Esophagus squamous epithelium (tissue), 5 donors: Measurements from ENCODE around the gene BRD9. TPM values are rescaled to one million over a fixed set of nuclear protein-coding genes. Genes with fewer than 3 reads are reported as not detected.
"Not testable (repeated sequence)": the region's sequence is repeated elsewhere in the genome, so short reads cannot be mapped to it uniquely, and the experiment has no call there.

Experiments used
- DNase-seq: peaks from one replicate; lab custom pipeline; 2025; lab: John Stamatoyannopoulos, UW
- H3K27ac ChIP-seq, 4 donors: fragments of 200-600 bp; sonication (generic); one replicate each; pipeline ENCODE4 v1.5.1; 2016 to 2019; ENCODE audit warnings: mild to moderate bottlenecking in 1 of 4
- H3K27me3 ChIP-seq, 4 donors: fragments of 200-600 bp; sonication (generic); 1 replicate in 3 of 4; 2 replicates in 1 of 4; pipeline versions ENCODE4 v1.5.1 to v1.6.0; 2017 to 2021; ENCODE audit warnings: antibody characterized with exemption in 1 of 4
- H3K36me3 ChIP-seq, 3 donors: fragments of 200-600 bp; sonication (generic); one replicate each; pipeline ENCODE4 v1.5.1; 2016 to 2019
- H3K4me1 ChIP-seq, 3 donors: fragments of 200-600 bp; sonication (generic); one replicate each; pipeline ENCODE4 v1.5.1; 2017 to 2019
- H3K4me3 ChIP-seq, 4 donors: fragments of 200-600 bp; sonication (generic); 1 replicate in 3 of 4; 2 replicates in 1 of 4; pipeline ENCODE4 v1.5.1; 2016 to 2019; ENCODE audit warnings: mild to moderate bottlenecking in 2 of 4, moderate library complexity in 1 of 4
- H3K9me3 ChIP-seq, 3 donors: fragments of 200-600 bp; sonication (generic); one replicate each; pipeline ENCODE4 v1.5.1; 2016 to 2019
- POLR2A ChIP-seq, 4 donors: fragments of 450-650 bp; IDR thresholded peaks; one replicate each; pipeline ENCODE4 v1.6.1; 2017; ENCODE audit warnings: antibody characterized with exemption in 4 of 4, mild to moderate bottlenecking in 4 of 4, moderate library complexity in 3 of 4
- WGBS, 2 donors: methylation state at CpG; one replicate each; pipeline ENCODE4 v1.1.5; 2018; 5-methylcytosine and 5-hydroxymethylcytosine counted together
- intact Hi-C: fragments of 100-400 bp; cut with DNase I; formaldehyde crosslinking; loops from one replicate; pipeline ENCODE4 v1.15.0; 2022
- total RNA-seq, 4 donors: library from RNA; depleted of rRNA; stranded (reverse); fragments of >200 nt; gene quantifications; one replicate each; pipeline ENCODE4 v1.1.0, GENCODE V29; 2016
- TF ChIP-seq, protein P1 (sequence below), 6 experiments: fragments of 450-650 bp in 4 of 6; fragments of 200-600 bp in 2 of 6; sonication (generic) in 2 of 6; IDR thresholded peaks; one replicate each; pipeline ENCODE4 v1.5.1; 2016 to 2019; ENCODE audit warnings: antibody characterized with exemption in 6 of 6, mild to moderate bottlenecking in 4 of 6, moderate library complexity in 4 of 6
- donor health status: DM: yes; HTN: yes; CAD: no.

The BRD9 gene
- total RNA-seq, result 10 to 100 TPM; 16.1 to 35.7 (median 22.3) TPM

DNA sequence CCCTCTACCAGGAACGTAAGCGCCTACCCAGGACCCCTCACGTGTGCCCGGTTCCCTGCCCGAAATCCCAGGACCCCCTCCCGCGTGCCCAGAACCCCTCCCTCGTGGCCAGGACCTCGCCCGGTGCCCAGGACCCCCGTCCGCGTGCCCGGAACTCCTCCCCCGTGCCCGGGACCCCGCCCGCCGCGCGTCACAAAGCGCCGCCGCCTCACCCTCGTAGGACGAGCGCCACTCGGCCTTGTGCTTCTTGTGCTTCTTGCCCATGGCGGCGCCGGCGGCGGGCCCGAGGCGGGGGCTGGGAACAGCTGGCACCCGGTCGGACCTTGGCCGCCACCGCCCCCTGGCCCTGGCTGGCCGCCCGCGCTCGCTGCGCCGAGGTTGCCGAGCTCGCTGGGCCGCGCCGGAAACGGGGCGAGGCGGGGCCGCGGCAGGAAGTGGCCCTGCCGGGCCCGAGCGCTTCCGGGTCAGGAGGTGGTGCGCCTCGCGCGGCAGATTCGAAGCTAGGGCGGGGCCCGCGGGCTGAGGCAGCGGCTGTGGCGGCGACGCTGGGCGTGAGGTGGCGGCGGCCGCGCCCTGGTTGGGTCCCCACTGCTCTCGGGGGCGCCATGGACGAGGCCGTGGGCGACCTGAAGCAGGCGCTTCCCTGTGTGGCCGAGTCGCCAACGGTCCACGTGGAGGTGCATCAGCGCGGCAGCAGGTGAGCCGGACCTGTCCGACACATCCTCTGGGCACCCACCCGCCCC lies at the start of gene BRD9, which contains the start of gene TRIP13:
Gene BRD9 (minus strand): TSS at position 408 of the 743 bp plus-strand sequence. CDS start 144 bp downstream, at position 264.
Gene TRIP13 (plus strand): TSS at position 491 of the 743 bp plus-strand sequence. CDS start 115 bp downstream, at position 606.
- peak in 2 of 4 donors; percentile 46 to 61 for TF ChIP-seq POLR2A (IDR thresholded peaks at IDR 0.05)
- TF ChIP-seq, protein P1, sequence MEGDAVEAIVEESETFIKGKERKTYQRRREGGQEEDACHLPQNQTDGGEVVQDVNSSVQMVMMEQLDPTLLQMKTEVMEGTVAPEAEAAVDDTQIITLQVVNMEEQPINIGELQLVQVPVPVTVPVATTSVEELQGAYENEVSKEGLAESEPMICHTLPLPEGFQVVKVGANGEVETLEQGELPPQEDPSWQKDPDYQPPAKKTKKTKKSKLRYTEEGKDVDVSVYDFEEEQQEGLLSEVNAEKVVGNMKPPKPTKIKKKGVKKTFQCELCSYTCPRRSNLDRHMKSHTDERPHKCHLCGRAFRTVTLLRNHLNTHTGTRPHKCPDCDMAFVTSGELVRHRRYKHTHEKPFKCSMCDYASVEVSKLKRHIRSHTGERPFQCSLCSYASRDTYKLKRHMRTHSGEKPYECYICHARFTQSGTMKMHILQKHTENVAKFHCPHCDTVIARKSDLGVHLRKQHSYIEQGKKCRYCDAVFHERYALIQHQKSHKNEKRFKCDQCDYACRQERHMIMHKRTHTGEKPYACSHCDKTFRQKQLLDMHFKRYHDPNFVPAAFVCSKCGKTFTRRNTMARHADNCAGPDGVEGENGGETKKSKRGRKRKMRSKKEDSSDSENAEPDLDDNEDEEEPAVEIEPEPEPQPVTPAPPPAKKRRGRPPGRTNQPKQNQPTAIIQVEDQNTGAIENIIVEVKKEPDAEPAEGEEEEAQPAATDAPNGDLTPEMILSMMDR (IDR thresholded peaks at IDR 0.05), result peak in 3 of 6 experiments; percentile 15 to 43 (median 19)
- Histone ChIP-seq H3K9me3 (no peaks in the 10 kb centered on the region), H3K36me3 (peaks cover 0 to 39% (median 7%) of the 10 kb centered on the region in 3 donors), H3K27ac (peak within 1 kb of the TSS; percentile 77 to 97 (median 92)), H3K27me3 (no peaks in the 10 kb centered on the region), H3K4me3 (peak within 1 kb of the TSS; percentile 64 to 92 (median 83)), H3K4me1 (peaks cover 17 to 33% (median 20%) of the 10 kb centered on the region in 3 donors)
- WGBS, 2 donors, result no CpG with 5 or more reads among the region's 91 CpGs
- DNase-seq, result peak; percentile 30
- intact Hi-C loops, result no loop called here

DNA sequence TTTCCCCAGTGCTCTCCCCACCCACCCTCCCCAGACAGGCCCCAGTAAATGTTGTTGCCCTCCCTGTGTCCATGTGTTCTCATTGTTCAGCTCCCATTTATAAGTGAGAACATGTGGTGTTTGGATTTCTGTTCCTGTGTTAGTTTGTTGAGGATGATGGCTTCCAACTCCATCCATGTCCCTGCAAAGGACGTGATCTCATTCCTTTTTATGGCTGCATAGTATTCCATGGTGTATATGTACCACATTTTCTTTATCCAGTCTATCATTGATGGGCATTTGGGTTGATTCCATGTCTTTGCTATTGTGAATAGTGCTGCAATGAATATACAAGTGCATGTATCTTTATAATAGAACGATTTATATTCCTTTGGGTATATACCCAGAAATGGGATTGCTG lies 48.1 kb upstream of the BRD9 start:
- H3K27ac ChIP-seq, DNase-seq, H3K36me3 ChIP-seq, H3K9me3 ChIP-seq, H3K4me3 ChIP-seq, H3K4me1 ChIP-seq, intact Hi-C loops: not testable (repeated sequence)
- 71 to 81% methylated on average over 2 of the region's 2 CpGs for WGBS, 2 donors
- peaks cover 0 to 84% (median 0%) of the 10 kb centered on the region in 4 donors for H3K27me3 ChIP-seq

GRCh38 chr5:939368-939767 lies 46.8 kb upstream of the BRD9 start:
- no peak for DNase-seq
- Histone ChIP-seq H3K27me3 (peaks cover 0 to 82% (median 0%) of the 10 kb centered on the region in 4 donors), H3K4me1 (no peaks in the 10 kb centered on the region), H3K27ac (no peak overlapping the region), H3K36me3 (no peaks in the 10 kb centered on the region), H3K9me3 (no peaks in the 10 kb centered on the region), H3K4me3 (no peak overlapping the region)
- 77 to 81% methylated on average over 3 of the region's 7 CpGs for WGBS, 2 donors
- intact Hi-C loops, result no loop called here
- TF ChIP-seq, protein P1 (IDR thresholded peaks at IDR 0.05), result no peak
- TF ChIP-seq POLR2A (IDR thresholded peaks at IDR 0.05), result no peak

DNA sequence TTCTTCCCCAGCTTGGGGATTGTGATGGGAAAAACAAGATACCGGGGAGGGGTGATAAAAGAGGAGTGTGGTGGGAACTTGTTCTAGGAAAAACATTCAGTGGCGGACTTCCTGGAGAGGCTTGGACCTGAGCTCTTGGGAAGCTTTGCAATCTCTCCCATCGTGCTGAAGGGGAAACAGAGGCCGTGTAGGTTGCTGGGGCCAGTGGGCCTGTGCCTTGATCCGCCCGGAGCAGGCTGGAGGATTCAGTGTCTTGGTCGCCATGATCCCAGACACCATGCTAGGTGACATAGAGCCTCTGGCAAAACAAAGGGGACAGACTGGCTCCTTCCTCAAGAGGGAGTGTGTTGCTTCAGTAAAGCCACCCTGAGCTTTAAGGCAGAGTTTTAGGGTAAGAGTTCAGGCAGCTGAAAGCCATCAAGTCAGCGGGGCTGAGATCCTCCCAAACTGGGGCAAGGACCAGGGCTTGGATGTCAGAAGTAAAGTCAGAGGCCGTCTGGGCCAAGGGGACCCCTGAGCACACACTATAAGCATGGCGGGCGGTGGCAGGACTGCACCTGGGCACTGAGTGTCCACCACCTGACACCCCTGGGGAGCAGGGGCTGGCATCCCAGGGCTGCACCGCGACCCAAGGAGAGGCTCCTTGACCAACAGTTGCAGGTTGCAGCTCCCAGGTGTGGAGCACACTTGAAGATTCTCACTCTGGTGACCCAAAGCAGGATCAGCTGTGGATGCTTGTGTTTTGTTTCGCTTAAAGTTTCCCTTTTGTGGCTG lies 44.7 kb upstream of the BRD9 start:
- Histone ChIP-seq H3K36me3 (no peaks in the 10 kb centered on the region), H3K4me1 (peaks cover 0 to 11% (median 2%) of the 10 kb centered on the region in 3 donors), H3K27me3 (peaks cover 0 to 72% (median 0%) of the 10 kb centered on the region in 4 donors), H3K4me3 (no peak overlapping the region), H3K27ac (no peak overlapping the region), H3K9me3 (no peaks in the 10 kb centered on the region)
- TF ChIP-seq, protein P1 (IDR thresholded peaks at IDR 0.05), result no peak
- TF ChIP-seq POLR2A (IDR thresholded peaks at IDR 0.05), result no peak
- 70 to 86% methylated on average over 5 to 9 of the region's 14 CpGs for WGBS, 2 donors
- intact Hi-C loops, result no loop called here
- DNase-seq, result no peak

DNA sequence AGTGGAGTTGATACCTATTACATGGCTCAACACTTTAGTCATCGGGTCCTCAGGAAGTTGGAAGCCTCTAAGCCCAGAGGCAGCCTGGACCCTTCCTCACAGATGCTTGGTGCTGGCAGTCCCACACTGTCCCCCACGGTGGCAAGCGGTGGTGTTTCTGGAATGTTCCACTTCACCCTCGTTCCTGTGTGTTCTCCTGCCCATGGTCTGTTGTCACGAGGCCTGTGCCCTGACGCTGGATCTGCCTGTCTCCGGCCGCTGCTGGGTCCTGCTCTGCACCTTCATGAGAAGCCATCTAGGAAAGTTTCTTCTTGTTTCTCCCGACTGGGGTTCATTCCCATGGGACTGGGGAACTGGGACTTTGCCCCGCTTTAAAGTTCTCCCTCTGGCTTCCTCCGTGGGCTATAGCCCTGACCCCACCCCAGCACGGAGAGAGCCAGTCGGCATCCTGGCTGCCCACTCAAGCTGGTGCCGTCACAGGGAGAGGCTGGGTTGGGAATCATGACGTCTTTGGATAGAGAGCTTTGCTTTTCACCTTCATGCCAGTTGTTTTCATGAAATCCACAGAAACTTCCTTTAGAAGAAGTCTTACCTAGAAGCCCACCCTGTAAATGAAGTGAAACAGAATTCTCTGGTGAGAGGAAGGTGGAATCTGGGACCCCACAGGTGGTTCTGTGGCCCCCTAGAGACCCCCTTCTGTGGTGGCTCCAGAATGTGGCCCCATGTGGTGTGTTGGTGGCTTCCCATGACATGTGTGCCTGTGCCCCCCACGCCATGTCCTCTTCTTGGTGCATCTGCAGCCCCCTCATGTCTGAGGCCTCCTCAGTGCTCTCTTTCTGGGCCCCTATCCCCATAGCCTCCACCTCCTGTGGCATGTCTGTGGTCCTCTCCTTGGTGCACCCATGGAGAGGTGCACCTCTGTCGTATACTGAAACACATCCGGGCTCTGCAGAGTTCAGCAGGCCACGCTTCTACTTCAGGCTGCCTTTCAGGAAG lies 43.8 kb upstream of the BRD9 start:
- H3K4me3 ChIP-seq, result no peak overlapping the region
- intact Hi-C loops, result no loop called here
- peaks cover 0 to 75% (median 0%) of the 10 kb centered on the region in 4 donors for H3K27me3 ChIP-seq
- no peak for DNase-seq
- 82 to 83% methylated on average over 7 to 14 of the region's 19 CpGs for WGBS, 2 donors
- peaks cover 0 to 15% (median 4%) of the 10 kb centered on the region in 3 donors for H3K4me1 ChIP-seq
- no peaks in the 10 kb centered on the region for H3K36me3 ChIP-seq
- no peak for TF ChIP-seq POLR2A (IDR thresholded peaks at IDR 0.05)
- TF ChIP-seq, protein P1 (IDR thresholded peaks at IDR 0.05), result no peak
- H3K9me3 ChIP-seq, result no peaks in the 10 kb centered on the region
- no peak overlapping the region for H3K27ac ChIP-seq
